Measurements from ENCODE around the gene GTF2H4. TPM values are rescaled to one million over a fixed set of nuclear protein-coding genes. Genes with fewer than 3 reads are reported as not detected.

GTF2H4 gene
- total and polyA plus RNA-seq, 10 of the 15 experiments (the other 5 are each of a cell fraction or from before 2014, with no cell fraction given), result 1.1 to 43.8 (median 18.9) TPM

GRCh38 chr6:30951907-30952469, 44.0 kb downstream of the GTF2H4 start (continued):
- TF ChIP-seq E2F8 (IDR thresholded peaks at IDR 0.05; ENCODE audit: low read depth, partially characterized antibody) (no peak), RFX5 (IDR thresholded peaks at IDR 0.05; ENCODE audit: low read depth, low read length) (no peak), CUX1 (IDR thresholded peaks at IDR 0.05; ENCODE audit: insufficient replicate concordance, low read depth, low read length) (no peak), NR2C2 (IDR thresholded peaks at IDR 0.05; ENCODE audit: borderline replicate concordance, control insufficient read depth, insufficient read length, low read depth) (no peak), CHD4 (IDR thresholded peaks at IDR 0.05) (no peak), RB1 (IDR thresholded peaks at IDR 0.05; ENCODE audit: borderline replicate concordance) (no peak), DPF2 (IDR thresholded peaks at IDR 0.05) (no peak), RBBP5 (conservative IDR thresholded peaks at IDR 0.05) (no peak), ZNF217 (IDR thresholded peaks at IDR 0.05) (no peak), CHD1 (IDR thresholded peaks at IDR 0.05; ENCODE audit: low read depth, low read length) (no peak), YBX1 (IDR thresholded peaks at IDR 0.05) (no peak)
